Measurements from ENCODE around the gene PVALEF. TPM values are rescaled to one million over a fixed set of nuclear protein-coding genes. Genes with fewer than 3 reads are reported as not detected.

PVALEF gene
- total RNA-seq, 2 experiments from 2014 or later = not detected

DNA sequence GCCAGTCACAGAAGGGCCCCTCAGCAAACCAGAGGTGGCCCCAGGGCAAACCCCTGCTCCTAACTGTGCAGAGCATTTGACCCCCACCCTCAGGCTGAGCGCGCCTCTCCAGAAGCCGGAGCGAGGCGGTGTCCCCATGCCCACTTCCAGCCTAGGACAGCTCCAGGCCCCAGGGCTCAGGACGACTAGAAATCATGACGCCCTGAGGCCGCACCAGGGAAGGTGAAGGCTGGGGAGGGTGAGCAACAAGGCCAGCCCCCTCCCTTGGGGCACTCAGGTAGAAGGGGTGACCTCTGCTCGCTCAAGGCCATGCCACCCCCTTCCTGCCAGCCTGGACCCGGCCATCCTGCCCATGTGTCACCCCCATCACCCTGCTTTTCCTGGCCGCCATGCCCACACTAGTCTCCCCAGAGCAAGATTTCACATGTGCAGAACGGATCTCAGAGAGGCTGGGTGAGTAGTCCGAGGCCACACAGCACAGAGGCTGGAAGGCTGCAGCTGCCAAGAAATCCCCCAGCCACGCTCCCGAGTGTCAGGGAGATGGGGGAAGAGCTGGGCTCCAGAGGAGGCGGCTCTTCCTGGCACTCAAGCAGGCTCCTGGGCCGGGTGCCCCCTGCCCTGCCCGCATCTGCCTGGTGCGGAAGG lies 2.1 kb upstream of the PVALEF start:
- H3K4me3 Mint-ChIP-seq = no peak overlapping the region
- peaks cover 20% of the 10 kb centered on the region for H3K27me3 Mint-ChIP-seq
- ChIA-PET CTCF (no interaction called here), POLR2A (no interaction called here)
- no peak for DNase-seq
- H3K27ac Mint-ChIP-seq = no peak overlapping the region
- no peaks in the 10 kb centered on the region for H3K36me3 Mint-ChIP-seq (ENCODE audit: low read depth)
- H3K4me1 Mint-ChIP-seq = no peaks in the 10 kb centered on the region
- no peaks in the 10 kb centered on the region for H3K9me3 Mint-ChIP-seq

DNA sequence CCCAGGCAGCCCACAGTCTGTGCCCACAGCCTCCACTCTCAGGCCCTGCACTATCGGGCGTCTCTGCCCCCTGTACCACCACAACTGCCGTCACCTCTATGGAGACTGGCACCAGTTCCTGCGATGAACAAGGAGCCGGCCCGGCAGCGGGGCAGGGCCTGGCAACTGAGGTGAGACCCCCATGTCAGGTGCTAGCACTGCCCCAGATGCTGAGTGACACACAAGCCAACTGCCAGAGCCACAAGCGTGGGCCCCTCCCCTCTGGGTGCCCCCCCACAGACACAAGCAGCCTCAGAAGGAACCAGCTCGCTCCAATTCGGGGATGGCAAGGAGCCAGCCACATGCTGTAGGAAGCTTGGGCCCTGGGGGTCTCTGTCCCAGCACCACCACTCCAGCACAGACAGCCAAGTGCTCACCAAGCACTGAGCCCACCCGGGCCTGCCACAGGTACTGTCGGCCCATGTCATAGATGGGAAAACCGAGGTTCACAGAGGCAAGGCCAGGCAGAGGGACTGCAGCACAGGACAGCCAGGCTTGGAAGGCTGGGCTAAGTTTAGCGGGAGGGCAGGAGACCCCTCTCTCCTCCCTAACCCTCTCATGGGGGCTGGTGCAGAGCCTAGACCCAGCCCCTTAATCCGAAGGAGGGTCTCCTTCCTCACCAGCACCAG lies 1.5 kb upstream of the PVALEF start:
- Mint-ChIP-seq H3K4me1 (no peaks in the 10 kb centered on the region), H3K36me3 (ENCODE audit: low read depth) (no peaks in the 10 kb centered on the region), H3K9me3 (no peaks in the 10 kb centered on the region), H3K27ac (no peak overlapping the region), H3K27me3 (peaks cover 20% of the 10 kb centered on the region), H3K4me3 (no peak overlapping the region)
- ChIA-PET POLR2A (no interaction called here), CTCF (no interaction called here)
- no peak for DNase-seq

DNA sequence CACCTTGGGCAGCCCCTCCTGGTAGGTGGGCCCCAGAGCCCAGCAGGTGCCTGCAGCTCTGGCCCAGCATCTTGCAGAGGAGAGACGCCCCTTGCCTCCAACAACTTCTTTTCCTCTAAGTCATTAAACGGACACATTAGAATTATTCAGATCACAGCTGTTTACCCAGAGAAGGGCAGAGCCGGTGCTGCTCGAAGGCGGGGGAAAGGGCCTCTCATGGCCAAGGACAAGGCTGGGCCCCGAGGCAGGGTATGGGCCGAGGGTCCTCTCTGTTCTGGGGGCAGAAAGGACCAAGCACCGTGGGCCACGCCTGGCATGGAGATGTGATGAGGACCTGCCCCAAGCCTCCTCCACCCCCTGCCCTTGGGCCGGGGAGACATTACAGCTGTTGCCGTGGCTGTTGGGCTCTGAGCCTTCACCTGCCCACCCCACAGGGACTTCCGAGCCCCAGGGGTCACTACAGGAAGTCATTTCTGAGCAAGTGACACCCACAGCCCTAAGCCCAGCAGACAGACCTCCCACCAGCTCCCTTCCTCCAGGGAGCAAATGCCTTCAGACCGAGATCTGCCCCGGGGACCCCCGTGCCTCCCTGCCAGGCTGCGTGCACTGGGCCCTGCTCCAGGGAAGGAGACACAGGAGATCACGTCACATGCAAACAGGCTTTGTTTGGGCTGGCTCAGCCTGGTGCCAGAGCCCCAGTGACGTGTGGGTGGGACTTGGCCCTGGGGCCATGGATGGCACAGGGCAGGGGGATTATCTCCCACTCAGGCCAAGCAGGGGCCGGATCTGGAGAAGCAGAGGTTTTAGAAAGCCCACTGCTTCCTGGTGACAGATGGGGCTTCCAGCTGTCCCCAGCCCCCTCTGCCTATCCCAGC lies 699 bp upstream of the PVALEF start:
- no peaks in the 10 kb centered on the region for H3K4me1 Mint-ChIP-seq
- no peaks in the 10 kb centered on the region for H3K36me3 Mint-ChIP-seq (ENCODE audit: low read depth)
- no peak overlapping the region for H3K4me3 Mint-ChIP-seq
- H3K27ac Mint-ChIP-seq = no peak overlapping the region
- H3K9me3 Mint-ChIP-seq = no peaks in the 10 kb centered on the region
- DNase-seq = no peak
- ChIA-PET POLR2A (interaction anchor here (0.6 kb wide), 1 partner anchor 74 kb away, joined by 3 read pairs; the partner anchor contains the start of gene TEPSIN), CTCF (no interaction called here)
- H3K27me3 Mint-ChIP-seq = peaks cover 20% of the 10 kb centered on the region

DNA sequence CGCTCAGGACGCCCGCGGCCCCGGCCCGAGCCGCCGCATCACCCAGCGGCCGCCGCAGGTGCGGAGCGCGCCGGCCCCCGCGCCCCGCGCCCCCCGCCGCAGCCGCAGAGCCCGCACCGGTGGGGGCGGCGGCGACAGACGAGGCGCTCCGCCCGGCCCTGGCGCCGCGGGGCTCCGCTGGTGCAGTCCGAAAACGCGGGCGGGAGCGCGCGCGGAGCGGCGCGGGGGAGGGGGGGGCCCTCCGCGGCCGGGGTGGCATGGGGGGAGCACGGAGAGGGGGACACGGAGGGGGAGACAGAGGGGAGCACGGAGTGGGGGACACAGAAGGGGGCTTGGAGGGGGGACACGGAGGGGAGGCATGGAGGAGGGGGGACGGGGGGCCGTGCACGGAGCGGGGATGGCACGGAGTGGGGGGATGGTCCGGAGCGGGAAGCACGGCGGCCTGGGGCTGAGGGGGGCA lies 756 bp downstream of the PVALEF start, which contains the start of gene AATK:
TSS of gene AATK (minus strand) at position 189 of the 460 bp plus-strand sequence. CDS start 229 bp downstream, outside the sequence.
- no peak for DNase-seq
- POLR2A ChIA-PET = no interaction called here
- H3K27me3 Mint-ChIP-seq = peaks cover 20% of the 10 kb centered on the region
- H3K4me1 Mint-ChIP-seq = no peaks in the 10 kb centered on the region
- CTCF ChIA-PET = no interaction called here
- no peak within 1 kb of the TSS for H3K4me3 Mint-ChIP-seq
- no peaks in the 10 kb centered on the region for H3K9me3 Mint-ChIP-seq
- H3K27ac Mint-ChIP-seq = no peak within 1 kb of the TSS
- no peaks in the 10 kb centered on the region for H3K36me3 Mint-ChIP-seq (ENCODE audit: low read depth)

DNA sequence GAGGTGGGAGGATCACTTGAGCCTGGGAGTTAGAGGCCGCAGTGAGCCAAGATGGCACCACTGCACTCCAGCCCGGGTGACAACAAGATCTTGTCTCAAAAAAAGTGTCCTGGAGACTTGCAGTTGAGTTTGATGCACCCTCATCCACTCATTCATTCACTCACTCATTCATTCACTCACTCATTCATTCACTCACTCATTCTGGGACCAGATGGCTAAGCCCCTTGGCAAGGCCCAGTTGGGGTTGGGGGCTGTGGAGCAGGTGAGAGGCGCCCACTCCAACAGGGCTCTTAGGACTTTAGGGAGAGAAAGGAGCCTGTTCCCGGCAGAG lies 1.9 kb downstream of the PVALEF start:
- no peak overlapping the region for H3K27ac Mint-ChIP-seq
- DNase-seq = no peak
- H3K36me3 Mint-ChIP-seq (ENCODE audit: low read depth) = no peaks in the 10 kb centered on the region
- CTCF ChIA-PET = no interaction called here
- H3K27me3 Mint-ChIP-seq = peaks cover 20% of the 10 kb centered on the region
- POLR2A ChIA-PET = no interaction called here
- H3K4me3 Mint-ChIP-seq = no peak overlapping the region
- no peaks in the 10 kb centered on the region for H3K9me3 Mint-ChIP-seq
- no peaks in the 10 kb centered on the region for H3K4me1 Mint-ChIP-seq

DNA sequence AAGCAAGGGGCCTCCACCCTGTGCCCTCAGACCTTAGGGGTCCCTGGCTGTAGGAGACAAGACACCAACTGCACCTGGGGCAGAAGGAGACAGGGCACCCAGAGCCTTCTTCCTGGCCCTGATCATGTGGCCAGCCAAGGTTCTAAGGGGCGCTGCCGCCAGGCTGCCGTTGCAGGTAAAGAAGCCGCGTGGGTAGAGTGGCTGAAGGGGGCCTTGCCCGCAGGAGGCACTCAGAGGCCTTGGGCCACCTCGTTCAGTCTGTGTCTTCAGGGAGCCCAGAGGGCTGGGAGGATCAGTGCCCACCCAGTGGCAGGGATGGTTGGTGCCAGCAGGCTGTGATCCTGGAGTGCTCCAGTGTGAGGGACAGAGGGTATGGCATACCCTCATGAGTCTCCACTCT lies 2.3 kb downstream of the PVALEF start:
- no peaks in the 10 kb centered on the region for H3K36me3 Mint-ChIP-seq (ENCODE audit: low read depth)
- no peaks in the 10 kb centered on the region for H3K4me1 Mint-ChIP-seq
- POLR2A ChIA-PET = no interaction called here
- peaks cover 20% of the 10 kb centered on the region for H3K27me3 Mint-ChIP-seq
- H3K27ac Mint-ChIP-seq = no peak overlapping the region
- CTCF ChIA-PET = no interaction called here
- H3K9me3 Mint-ChIP-seq = no peaks in the 10 kb centered on the region
- H3K4me3 Mint-ChIP-seq = no peak overlapping the region
- DNase-seq = no peak

DNA sequence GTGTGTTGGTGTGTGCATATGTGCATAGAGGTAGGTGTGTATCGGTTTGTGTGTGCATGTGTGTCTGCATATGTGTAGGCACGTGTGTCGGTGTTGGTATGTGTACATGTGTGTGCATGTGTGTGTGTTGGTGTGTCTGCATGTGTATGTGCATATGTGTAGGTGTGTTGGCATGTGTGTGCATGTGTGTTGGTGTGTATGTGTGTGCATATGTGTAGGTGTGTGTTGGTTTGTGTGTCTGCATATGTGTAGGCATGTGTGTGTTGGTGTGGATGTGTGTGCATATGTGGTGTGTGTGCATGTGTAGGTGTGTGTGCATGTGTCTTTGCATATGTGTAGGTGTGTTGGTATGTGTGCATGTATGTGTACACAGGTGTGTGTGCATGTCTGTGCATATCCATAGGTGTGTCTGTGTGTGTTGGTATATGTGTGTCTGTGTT lies 4.6 kb downstream of the PVALEF start:
- DNase-seq = no peak
- Mint-ChIP-seq H3K4me3 (no peak overlapping the region), H3K9me3 (no peaks in the 10 kb centered on the region), H3K36me3 (ENCODE audit: low read depth) (no peaks in the 10 kb centered on the region), H3K27ac (no peak overlapping the region), H3K4me1 (no peaks in the 10 kb centered on the region), H3K27me3 (peaks cover 18% of the 10 kb centered on the region)
- ChIA-PET POLR2A (no interaction called here), CTCF (no interaction called here)

DNA sequence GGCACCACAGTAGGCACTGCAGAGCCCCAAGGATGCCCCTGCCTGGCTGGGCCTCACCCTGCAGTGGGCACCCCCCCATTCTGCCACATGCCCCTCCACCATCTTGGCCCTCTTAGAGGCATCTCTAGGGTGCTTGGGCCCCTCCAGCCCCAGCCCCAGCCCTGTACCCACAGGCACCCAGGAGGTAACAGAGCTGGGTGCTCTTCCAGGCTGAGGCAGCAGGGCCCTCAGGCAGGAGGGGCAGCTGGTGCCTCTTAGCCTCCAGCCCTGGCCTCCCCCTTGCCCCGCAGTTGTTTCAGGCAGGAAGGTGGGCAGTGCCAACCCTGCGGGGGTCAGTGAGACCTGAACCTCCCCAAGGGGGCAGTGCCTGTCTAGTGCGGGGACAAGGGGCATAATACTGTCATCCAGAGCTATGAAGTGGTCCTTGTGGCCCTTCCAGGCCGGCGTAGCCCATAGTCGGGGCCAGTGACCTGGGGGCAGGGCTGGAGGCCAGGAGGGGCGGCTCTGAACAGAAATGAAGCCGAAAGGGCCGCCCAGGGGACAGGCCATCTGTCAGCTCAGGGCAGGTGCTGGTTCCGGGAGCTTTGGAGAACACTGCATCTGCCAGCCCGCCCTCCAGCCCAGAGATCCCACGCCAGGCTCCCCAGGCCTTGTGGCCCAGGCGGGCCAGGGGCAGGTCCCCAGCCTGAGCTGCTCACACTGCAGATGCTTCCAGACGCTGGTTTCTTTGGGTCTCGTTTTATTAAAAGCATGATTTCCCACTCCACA lies 5.6 kb downstream of the PVALEF start:
- H3K27me3 Mint-ChIP-seq = peaks cover 16% of the 10 kb centered on the region
- H3K4me3 Mint-ChIP-seq = no peak overlapping the region
- no peak overlapping the region for H3K27ac Mint-ChIP-seq
- no peaks in the 10 kb centered on the region for H3K9me3 Mint-ChIP-seq
- no peaks in the 10 kb centered on the region for H3K4me1 Mint-ChIP-seq
- ChIA-PET POLR2A (no interaction called here), CTCF (interaction anchor here (0.6 to 0.8 kb wide), 2 partner anchors 29 to 137 kb away, joined by 3 read pairs; no protein-coding TSS in a partner anchor)
- DNase-seq = no peak
- H3K36me3 Mint-ChIP-seq (ENCODE audit: low read depth) = no peaks in the 10 kb centered on the region

DNA sequence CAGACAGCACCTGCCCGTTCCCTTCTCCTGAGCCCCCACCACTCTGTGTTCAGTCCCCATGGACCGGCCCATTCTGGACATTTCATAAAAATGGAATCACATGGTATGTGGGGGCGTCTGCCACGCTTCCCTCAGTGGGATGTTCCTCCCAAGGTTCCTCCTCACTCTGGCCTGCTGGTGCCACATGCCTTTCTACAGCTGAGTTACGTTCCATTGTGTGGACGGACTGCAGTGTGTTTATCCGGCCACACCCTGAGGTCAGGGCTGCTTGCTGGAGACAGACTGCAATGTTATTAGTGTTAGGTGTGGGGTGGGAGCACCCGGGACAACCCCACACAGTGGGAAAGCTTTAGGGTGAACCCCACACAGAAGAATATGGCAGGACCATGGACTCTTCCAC lies 6.6 kb downstream of the PVALEF start:
- no peaks in the 10 kb centered on the region for H3K9me3 Mint-ChIP-seq
- POLR2A ChIA-PET = no interaction called here
- H3K27me3 Mint-ChIP-seq = peaks cover 18% of the 10 kb centered on the region
- CTCF ChIA-PET = interaction anchor here (1.2 kb wide), 1 partner anchor 9 kb away, joined by 3 read pairs; no protein-coding TSS in a partner anchor
- H3K4me3 Mint-ChIP-seq = no peak overlapping the region
- no peaks in the 10 kb centered on the region for H3K36me3 Mint-ChIP-seq (ENCODE audit: low read depth)
- H3K4me1 Mint-ChIP-seq = no peaks in the 10 kb centered on the region
- no peak overlapping the region for H3K27ac Mint-ChIP-seq
- DNase-seq = no peak

DNA sequence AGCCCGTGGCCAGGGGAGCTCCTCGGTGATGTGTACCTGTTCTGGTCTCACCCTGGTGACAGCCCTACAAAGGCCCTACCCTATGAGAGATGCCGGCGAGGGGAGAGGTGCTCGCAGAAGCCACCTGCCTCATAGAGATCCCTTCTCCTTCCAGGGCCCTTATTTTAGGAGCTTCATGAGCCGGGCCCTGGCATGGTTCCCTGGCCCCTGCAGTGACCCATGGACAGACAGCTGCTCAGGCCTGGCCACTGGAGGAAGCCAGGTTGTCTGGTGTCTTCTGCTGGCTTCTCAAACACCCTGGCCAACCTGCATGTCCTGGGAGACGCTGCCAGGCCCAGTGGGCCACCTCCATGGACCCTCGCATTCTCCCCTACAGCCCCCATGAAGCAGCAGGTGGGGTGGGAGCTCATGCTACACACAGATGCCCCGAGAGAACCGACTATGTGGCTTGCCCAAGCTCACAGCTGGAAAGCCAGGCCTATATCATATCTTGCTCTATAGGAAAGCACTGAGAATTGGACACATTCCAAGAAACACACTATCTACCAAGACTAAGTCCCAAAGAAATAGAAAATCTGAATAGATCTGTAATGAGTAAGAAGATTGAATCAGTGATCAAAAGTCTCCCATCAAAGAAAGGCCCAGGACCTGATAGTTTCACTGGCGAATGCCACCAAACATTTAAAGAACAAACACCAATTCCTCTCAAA lies 7.9 kb downstream of the PVALEF start:
- H3K27ac Mint-ChIP-seq = no peak overlapping the region
- H3K4me1 Mint-ChIP-seq = no peaks in the 10 kb centered on the region
- no peak overlapping the region for H3K4me3 Mint-ChIP-seq
- DNase-seq = no peak
- POLR2A ChIA-PET = no interaction called here
- CTCF ChIA-PET = no interaction called here
- H3K27me3 Mint-ChIP-seq = peaks cover 11% of the 10 kb centered on the region
- no peaks in the 10 kb centered on the region for H3K9me3 Mint-ChIP-seq
- no peaks in the 10 kb centered on the region for H3K36me3 Mint-ChIP-seq (ENCODE audit: low read depth)

DNA sequence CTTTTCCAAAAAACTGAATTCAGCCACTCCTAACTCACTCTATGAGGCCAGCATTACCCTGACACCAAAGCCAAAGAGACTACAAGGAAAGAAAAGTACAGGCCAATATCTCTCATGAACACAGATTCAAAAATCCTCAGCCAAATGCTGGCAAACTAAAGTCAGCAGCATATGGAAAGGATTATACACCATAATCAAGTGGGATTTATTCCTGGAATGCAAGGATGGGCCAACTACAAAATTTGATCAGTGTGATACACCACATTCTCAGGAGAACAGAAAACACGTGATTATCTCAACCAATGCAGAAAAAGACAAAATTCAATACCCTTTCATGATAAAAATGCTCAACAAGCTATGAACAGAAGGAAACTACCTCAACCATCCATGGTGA lies 8.5 kb downstream of the PVALEF start:
- ChIA-PET POLR2A (no interaction called here), CTCF (no interaction called here)
- Mint-ChIP-seq H3K36me3 (ENCODE audit: low read depth) (no peaks in the 10 kb centered on the region), H3K9me3 (no peaks in the 10 kb centered on the region), H3K27ac (no peak overlapping the region), H3K4me3 (no peak overlapping the region), H3K27me3 (peaks cover 11% of the 10 kb centered on the region), H3K4me1 (no peaks in the 10 kb centered on the region)
- no peak for DNase-seq

DNA sequence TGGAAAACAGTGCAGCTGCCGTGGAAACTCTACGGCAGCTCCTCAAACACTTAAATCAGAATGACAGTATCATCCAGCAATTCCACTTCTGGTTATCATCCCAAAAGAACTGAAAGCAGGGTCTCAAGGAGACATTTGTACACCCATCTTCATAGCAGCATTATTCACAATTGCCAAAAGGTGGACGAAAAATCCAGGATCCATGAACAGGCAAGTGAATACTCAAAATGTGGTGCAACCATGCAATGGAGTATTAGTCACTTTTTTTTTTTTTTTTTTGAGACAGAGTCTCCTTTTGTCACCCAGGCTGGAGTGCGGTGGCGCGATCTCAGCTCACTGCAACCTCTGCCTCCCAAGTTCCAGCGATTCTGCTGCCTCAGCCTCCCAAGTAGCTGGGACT lies 11.4 kb downstream of the PVALEF start:
- CTCF ChIA-PET = no interaction called here
- DNase-seq = no peak
- peaks cover 11% of the 10 kb centered on the region for H3K27me3 Mint-ChIP-seq
- H3K36me3 Mint-ChIP-seq (ENCODE audit: low read depth) = no peaks in the 10 kb centered on the region
- no peaks in the 10 kb centered on the region for H3K9me3 Mint-ChIP-seq
- no peak overlapping the region for H3K4me3 Mint-ChIP-seq
- POLR2A ChIA-PET = no interaction called here
- no peak overlapping the region for H3K27ac Mint-ChIP-seq
- no peaks in the 10 kb centered on the region for H3K4me1 Mint-ChIP-seq

All from activated CD4-positive, alpha-beta T cell treated with anti-CD3 and anti-CD28 coated beads, Interleukin-2, amount 10 ng/mL, durations not matched to agents 7 days and 5 days (primary cell).